OCI-LY1 (cell line): ENCODE data around the gene CHRM5.

Experiments
- H2AFZ ChIP-seq: fragments of 200-600 bp; sonication (generic), shearing (Covaris generic); 2 replicates; pipeline ENCODE4 v1.6.0; 2014; ENCODE audit warnings: antibody characterized with exemption, mild to moderate bottlenecking, low read length
- H3F3A ChIP-seq: fragments of 200-600 bp; sonication (generic), shearing (Covaris generic); 2 replicates; pipeline ENCODE4 v1.6.0; 2014; ENCODE audit warnings: mild to moderate bottlenecking, antibody characterized with exemption, low read length, moderate library complexity; ENCODE audit not compliant: insufficient read depth
- H3K27ac ChIP-seq: fragments of 200-600 bp; sonication (generic); 2 replicates; pipeline ENCODE4 v1.5.1; 2014; ENCODE audit warnings: low read length, mixed run types, mild to moderate bottlenecking, low read depth; ENCODE audit not compliant: poor library complexity, severe bottlenecking
- H3K27me3 ChIP-seq: fragments of 200-600 bp; sonication (generic); 2 replicates; pipeline ENCODE4 v1.6.0; 2014; ENCODE audit warnings: antibody characterized with exemption, mild to moderate bottlenecking, low read length, moderate library complexity; ENCODE audit not compliant: insufficient read depth
- H3K36me3 ChIP-seq: fragments of 200-600 bp; sonication (generic); 2 replicates; pipeline ENCODE4 v1.6.1; 2014; ENCODE audit warnings: mild to moderate bottlenecking, antibody characterized with exemption, low read length, moderate library complexity, mixed read lengths; ENCODE audit not compliant: insufficient read depth
- H3K4me1 ChIP-seq: fragments of 200-600 bp; sonication (generic); 2 replicates; pipeline ENCODE4 v1.5.1; 2014; ENCODE audit warnings: mild to moderate bottlenecking, low read length, moderate library complexity; ENCODE audit not compliant: insufficient read depth, severe bottlenecking
- H3K4me2 ChIP-seq: fragments of 200-600 bp; sonication (generic), shearing (Covaris generic); 2 replicates; pipeline ENCODE4 v1.6.1; 2014; ENCODE audit warnings: low read length
- H3K4me3 ChIP-seq: fragments of 200-600 bp; sonication (generic); 2 replicates; pipeline ENCODE4 v1.5.1; 2014; ENCODE audit warnings: low read length, low read depth, mild to moderate bottlenecking, mixed read lengths; ENCODE audit not compliant: poor library complexity, severe bottlenecking
- H3K79me2 ChIP-seq: fragments of 200-600 bp; shearing (Covaris generic); 2 replicates; pipeline ENCODE4 v1.6.1; 2016; ENCODE audit warnings: mixed run types, low read length, mixed read lengths; ENCODE audit not compliant: insufficient read depth
- H3K9ac ChIP-seq: fragments of 200-600 bp; sonication (generic), shearing (Covaris generic); 2 replicates; pipeline ENCODE4 v1.6.1; 2014; ENCODE audit warnings: mild to moderate bottlenecking, low read length, mixed read lengths
- H3K9me2 ChIP-seq: fragments of 200-600 bp; sonication (generic), shearing (Covaris generic); 2 replicates; pipeline ENCODE4 v1.6.1; 2014; ENCODE audit warnings: low read depth, mild to moderate bottlenecking, low read length, mixed read lengths
- H3K9me3 ChIP-seq: fragments of 200-600 bp; shearing (Covaris generic); 2 replicates; pipeline ENCODE4 v1.6.1; 2014; ENCODE audit warnings: low read length, mixed read lengths
- H4K20me1 ChIP-seq: fragments of 200-600 bp; sonication (generic), shearing (Covaris generic); 2 replicates; pipeline ENCODE4 v1.6.0; 2016; ENCODE audit warnings: mild to moderate bottlenecking, low read length; ENCODE audit not compliant: insufficient read depth
- CTCF ChIP-seq: fragments of 200-600 bp; sonication (generic), shearing (Covaris generic); IDR thresholded peaks from 2 replicates; pipeline ENCODE4 v1.5.1; 2017; ENCODE audit warnings: mild to moderate bottlenecking, antibody characterized with exemption, low read length, moderate library complexity, mixed read lengths
- EZH2 ChIP-seq: fragments of 200-600 bp; sonication (generic), shearing (Covaris generic); IDR thresholded peaks from 2 replicates; pipeline ENCODE4 v1.8.0; 2017; ENCODE audit warnings: borderline replicate concordance, mixed run types, mild to moderate bottlenecking, antibody characterized with exemption, low read length, moderate library complexity, mixed read lengths

The CHRM5 gene

GRCh38 chr15:33968224-33968623, at the start of gene CHRM5:
Gene CHRM5 (plus strand): TSS chr15:33968497. CDS start chr15:34062718, 94,221 bp downstream.
- H3K4me1 ChIP-seq, result no peaks in the 10 kb centered on the region
- no peak within 1 kb of the TSS for H2AFZ ChIP-seq
- no peaks in the 10 kb centered on the region for H3K9me2 ChIP-seq
- no peak within 1 kb of the TSS for H3K27ac ChIP-seq
- no peaks in the 10 kb centered on the region for H3K79me2 ChIP-seq
- H3F3A ChIP-seq, result no peaks in the 10 kb centered on the region
- no peak within 1 kb of the TSS for H3K4me3 ChIP-seq
- TF ChIP-seq EZH2, result no peak
- no peak for TF ChIP-seq CTCF
- no peaks in the 10 kb centered on the region for H4K20me1 ChIP-seq
- no peaks in the 10 kb centered on the region for H3K9me3 ChIP-seq
- H3K9ac ChIP-seq, result no peak within 1 kb of the TSS
- H3K36me3 ChIP-seq, result no peaks in the 10 kb centered on the region
- no peak within 1 kb of the TSS for H3K4me2 ChIP-seq
- no peaks in the 10 kb centered on the region for H3K27me3 ChIP-seq

GRCh38 chr15:33923446-33923845, 44.9 kb upstream of the CHRM5 start:
- Histone ChIP-seq H3F3A (no peaks in the 10 kb centered on the region), H3K27ac (no peak overlapping the region), H4K20me1 (no peaks in the 10 kb centered on the region), H3K9me2 (no peaks in the 10 kb centered on the region), H3K36me3 (no peaks in the 10 kb centered on the region), H3K79me2 (no peaks in the 10 kb centered on the region), H3K4me1 (no peaks in the 10 kb centered on the region), H2AFZ (no peak overlapping the region), H3K4me2 (no peak overlapping the region), H3K9ac (no peak overlapping the region), H3K27me3 (no peaks in the 10 kb centered on the region), H3K9me3 (no peaks in the 10 kb centered on the region), H3K4me3 (no peak overlapping the region)
- TF ChIP-seq EZH2, result no peak
- no peak for TF ChIP-seq CTCF

GRCh38 chr15:33926260-33926659, 42.0 kb upstream of the CHRM5 start:
- Histone ChIP-seq H3K27ac (no peak overlapping the region), H3K4me3 (no peak overlapping the region), H3K4me1 (no peaks in the 10 kb centered on the region), H3F3A (no peaks in the 10 kb centered on the region), H3K4me2 (no peak overlapping the region), H3K9me2 (no peaks in the 10 kb centered on the region), H3K79me2 (no peaks in the 10 kb centered on the region), H3K9ac (no peak overlapping the region), H2AFZ (no peak overlapping the region), H3K27me3 (no peaks in the 10 kb centered on the region), H4K20me1 (no peaks in the 10 kb centered on the region), H3K9me3 (no peaks in the 10 kb centered on the region), H3K36me3 (no peaks in the 10 kb centered on the region)
- TF ChIP-seq CTCF (no peak), EZH2 (no peak)
